Hypothalamus (tissue), 51 donors: ENCODE measurements around the gene SETDB1.

ENCODE experiments used
- DNase-seq, 51 donors: peaks; one replicate each; lab custom pipeline; 2025; lab: John Stamatoyannopoulos, UW

SETDB1 gene

GRCh38 chr1:150973836-150974579, 47.8 kb downstream of the SETDB1 start:
- peak in 33 of 51 donors; percentile 17 to 76 (median 50) for DNase-seq

GRCh38 chr1:150974580-150975478, 48.7 kb downstream of the SETDB1 start, which contains the start of gene CERS2:
TSS of gene CERS2 (minus strand) at chr1:150974835. CDS start at chr1:150969090, 5,745 bp downstream.
- DNase-seq: peak in 48 of 51 donors; percentile 15 to 78 (median 59)

- DNase-seq: no peak
These were observed 50.2 kb downstream of the SETDB1 start for GRCh38 chr1:150976401-150976821.

GRCh38 chr1:150976879-150977694, 50.9 kb downstream of the SETDB1 start:
- DNase-seq: peak in 46 of 51 donors; percentile 12 to 85 (median 62)

GRCh38 chr1:150979092-150980056, 53.2 kb downstream of the SETDB1 start:
- peak in 49 of 51 donors; percentile 11 to 96 (median 67) for DNase-seq

- no peak for DNase-seq
These were observed 55.1 kb downstream of the SETDB1 start for GRCh38 chr1:150981177-150981804.

- no peak for DNase-seq
These were observed 55.9 kb downstream of the SETDB1 start, which contains the start of gene ANXA9 for GRCh38 chr1:150981805-150982712. TSS of gene ANXA9 (plus strand) at chr1:150982292. CDS start at chr1:150983106, 814 bp downstream.

- DNase-seq: no peak
These were observed 59.1 kb downstream of the SETDB1 start for GRCh38 chr1:150985179-150985825.

GRCh38 chr1:150987924-150988323, 61.8 kb downstream of the SETDB1 start:
- DNase-seq: no peak

GRCh38 chr1:150992626-150993025, 66.5 kb downstream of the SETDB1 start:
- DNase-seq: no peak

GRCh38 chr1:150994248-150994647, 68.1 kb downstream of the SETDB1 start:
- no peak for DNase-seq

GRCh38 chr1:150995460-150995859, 69.3 kb downstream of the SETDB1 start:
- DNase-seq: no peak

- DNase-seq: peak in 16 of 51 donors; percentile 13 to 41 (median 22)
These were observed 69.7 kb downstream of the SETDB1 start for GRCh38 chr1:150995896-150996295.

- DNase-seq: no peak
These were observed 71.1 kb downstream of the SETDB1 start for GRCh38 chr1:150997126-150997872.

GRCh38 chr1:150997949-150998348, 71.8 kb downstream of the SETDB1 start:
- DNase-seq: no peak

- peak in 10 of 51 donors; percentile 18 to 60 (median 28) for DNase-seq
These were observed 73.0 kb downstream of the SETDB1 start for GRCh38 chr1:150999051-150999674.
